CD4-positive, alpha-beta T cell treated with Interleukin-6 for 4 hours (primary cell): ENCODE data around the gene BTG3.

ENCODE experiments used
- DNase-seq: peaks from one replicate; pipeline ENCODE4 v3.0.0-alpha.2; 2020; ENCODE audit warnings: mixed read lengths

Gene BTG3

GRCh38 chr21:17612565-17613241 is at the start of gene BTG3:
BTG3 (minus strand) TSS chr21:17612901; CDS start chr21:17609144, 3,757 bp downstream.
- DNase-seq, result peak; percentile 91

DNA sequence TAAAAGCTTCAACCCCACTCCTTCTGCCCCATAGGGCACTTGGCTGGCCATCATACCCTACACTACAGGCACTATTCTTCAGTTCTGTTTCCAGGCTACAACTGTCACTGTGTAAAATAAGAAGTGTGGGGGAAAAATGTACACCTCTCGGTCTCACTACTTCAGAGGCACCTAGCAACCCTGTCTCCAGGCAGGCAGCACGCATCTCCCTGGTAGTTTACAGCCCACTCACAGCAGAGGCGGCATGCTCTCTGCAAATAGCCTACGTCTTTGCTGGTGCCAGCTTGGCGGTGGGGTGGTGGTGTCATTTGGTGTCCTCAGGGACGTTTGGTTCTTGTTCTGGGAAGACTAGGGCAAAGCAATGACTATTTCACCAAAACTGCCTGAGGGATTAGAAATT is 48.2 kb upstream of the BTG3 start:
- DNase-seq, result no peak

DNA sequence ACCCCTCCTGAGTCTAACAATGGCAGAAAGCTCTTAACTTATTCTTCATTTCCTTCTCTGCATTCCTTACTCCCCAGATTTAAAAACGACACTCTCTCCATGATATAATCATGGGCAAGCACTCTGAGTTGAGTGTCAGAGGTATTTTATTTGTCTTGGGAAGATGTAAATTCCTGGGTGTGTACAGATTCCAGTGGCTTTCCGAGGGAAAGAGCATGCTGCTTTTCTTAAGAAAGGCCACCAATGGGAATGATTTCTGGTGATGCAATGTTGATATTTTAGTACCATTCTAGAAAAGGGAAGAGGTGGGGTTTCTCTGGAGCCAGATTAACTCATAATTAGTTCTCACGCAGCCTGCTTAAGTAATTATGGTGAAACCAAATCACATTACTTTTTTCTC is 47.8 kb upstream of the BTG3 start:
- no peak for DNase-seq

- DNase-seq, result no peak
Observed at GRCh38 chr21:17658931-17659330, 46.2 kb upstream of the BTG3 start.

DNA sequence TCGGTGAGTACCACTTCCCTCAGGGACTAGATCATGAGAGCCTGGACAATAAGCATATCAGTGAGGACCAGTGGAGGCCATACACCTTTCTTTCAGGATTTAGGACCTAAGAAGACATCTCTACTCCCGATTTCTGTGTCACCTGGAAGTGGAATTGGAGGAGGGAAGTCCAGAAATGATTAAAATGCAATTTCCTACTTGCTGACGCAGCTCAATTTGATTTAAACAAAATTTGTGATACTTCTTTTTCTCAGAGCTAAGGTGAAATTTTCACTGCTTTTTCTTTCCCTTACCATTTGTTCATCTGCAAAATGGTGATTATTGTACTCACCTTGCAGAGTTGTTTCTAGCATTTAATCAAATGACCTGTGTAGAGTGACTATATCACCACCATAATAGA is 38.8 kb upstream of the BTG3 start:
- no peak for DNase-seq

GRCh38 chr21:17650292-17650691 is 37.6 kb upstream of the BTG3 start:
- DNase-seq, result no peak

DNA sequence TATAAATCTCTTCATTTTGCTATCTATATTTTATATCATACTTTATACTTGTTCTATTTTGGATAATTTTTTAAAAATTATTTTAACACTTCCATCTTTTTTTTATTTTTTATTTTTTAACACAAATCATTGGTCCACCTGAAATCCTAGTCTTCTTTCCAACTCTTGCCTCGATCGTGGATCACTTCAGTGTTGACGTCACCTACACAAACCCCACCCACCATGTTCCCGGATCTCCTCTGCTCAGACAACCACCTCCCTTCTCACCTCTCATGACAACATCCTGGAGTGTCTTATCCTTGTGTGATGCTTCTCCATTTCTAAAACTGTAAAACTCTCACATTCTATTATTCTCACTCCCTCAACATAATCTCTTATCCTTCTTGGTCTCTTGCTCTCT is 34.1 kb upstream of the BTG3 start:
- DNase-seq, result no peak

DNA sequence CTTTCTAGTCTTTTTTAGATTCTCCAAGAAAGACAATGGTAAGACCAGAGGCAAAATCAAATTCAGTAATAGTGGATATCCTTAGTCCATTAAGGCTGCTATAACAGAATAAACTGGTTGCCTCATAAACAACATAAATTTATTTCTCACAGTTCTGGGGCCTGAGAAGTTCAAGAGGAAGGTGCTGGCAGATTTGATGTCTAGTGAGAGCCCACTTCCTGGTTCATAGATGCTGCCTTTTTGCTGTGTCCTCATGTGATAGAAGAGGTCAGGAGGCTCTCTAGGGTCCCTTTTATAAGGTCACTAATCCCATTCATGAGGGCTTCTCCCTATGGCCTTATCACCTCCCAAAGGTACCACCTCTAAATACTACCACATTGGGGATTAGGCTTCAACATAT is 31.5 kb upstream of the BTG3 start:
- no peak for DNase-seq

- DNase-seq, result no peak
Observed at GRCh38 chr21:17640821-17641220, 28.1 kb upstream of the BTG3 start.

- DNase-seq, result no peak
Observed at GRCh38 chr21:17636711-17637110, 24.0 kb upstream of the BTG3 start.

DNA sequence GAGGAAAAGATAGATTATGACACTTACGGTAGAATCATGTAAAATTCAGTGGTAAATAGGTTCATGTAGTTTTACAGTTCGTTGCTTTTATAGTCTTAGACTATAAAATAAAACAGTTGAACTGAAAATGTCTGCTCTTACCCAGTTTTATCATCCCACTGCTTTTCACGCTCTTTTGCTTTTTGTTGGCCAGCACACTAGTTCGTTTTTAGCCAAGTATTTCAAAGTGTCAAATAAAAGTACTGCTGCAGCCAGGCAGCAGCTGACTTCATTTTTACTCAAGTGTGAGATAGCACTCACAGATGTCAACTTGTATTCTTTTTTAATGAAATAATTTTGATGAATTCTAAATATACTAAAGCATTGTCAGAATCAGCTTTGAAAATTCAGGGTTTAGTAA is 18.5 kb upstream of the BTG3 start:
- no peak for DNase-seq

DNA sequence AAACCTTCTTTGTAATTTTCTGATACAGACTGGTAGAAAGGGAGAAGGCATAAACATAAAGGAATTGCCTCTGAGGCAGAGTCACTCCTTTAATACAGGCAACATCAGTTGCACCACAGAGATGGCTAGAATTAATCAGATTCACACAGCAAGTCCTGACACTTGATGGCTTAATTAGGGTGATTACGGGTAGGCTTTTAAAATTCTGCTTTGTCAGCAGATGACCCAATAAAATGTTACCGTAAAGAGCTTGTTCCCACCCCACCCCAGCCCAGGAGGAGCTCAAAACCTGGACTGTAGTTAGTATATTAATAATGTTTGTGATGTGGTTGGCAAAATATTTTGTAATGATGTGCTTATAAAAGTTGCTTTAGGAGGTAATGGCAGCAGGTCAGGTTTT is 9.3 kb upstream of the BTG3 start:
- no peak for DNase-seq

DNA sequence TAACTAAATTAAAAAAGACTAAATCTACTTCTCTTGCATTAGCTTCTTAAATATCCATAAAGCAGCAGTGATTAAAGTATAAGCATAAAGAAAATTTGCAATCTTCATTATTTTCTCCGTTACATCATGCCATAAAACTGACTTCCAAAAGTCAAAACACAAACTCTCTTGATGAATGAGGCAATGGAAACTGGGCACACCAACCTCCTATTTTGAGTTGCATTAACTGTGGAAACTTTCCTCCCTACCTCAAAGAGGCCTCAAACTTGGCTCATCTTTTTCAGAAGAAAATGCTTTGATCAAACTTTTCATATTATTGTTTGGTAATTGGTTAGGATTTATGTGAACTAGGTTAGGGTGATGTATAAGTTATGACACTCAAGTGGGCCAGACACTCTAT is 4.1 kb upstream of the BTG3 start:
- no peak for DNase-seq

- no peak for DNase-seq
Observed at GRCh38 chr21:17613242-17613676, 558 bp upstream of the BTG3 start.

DNA sequence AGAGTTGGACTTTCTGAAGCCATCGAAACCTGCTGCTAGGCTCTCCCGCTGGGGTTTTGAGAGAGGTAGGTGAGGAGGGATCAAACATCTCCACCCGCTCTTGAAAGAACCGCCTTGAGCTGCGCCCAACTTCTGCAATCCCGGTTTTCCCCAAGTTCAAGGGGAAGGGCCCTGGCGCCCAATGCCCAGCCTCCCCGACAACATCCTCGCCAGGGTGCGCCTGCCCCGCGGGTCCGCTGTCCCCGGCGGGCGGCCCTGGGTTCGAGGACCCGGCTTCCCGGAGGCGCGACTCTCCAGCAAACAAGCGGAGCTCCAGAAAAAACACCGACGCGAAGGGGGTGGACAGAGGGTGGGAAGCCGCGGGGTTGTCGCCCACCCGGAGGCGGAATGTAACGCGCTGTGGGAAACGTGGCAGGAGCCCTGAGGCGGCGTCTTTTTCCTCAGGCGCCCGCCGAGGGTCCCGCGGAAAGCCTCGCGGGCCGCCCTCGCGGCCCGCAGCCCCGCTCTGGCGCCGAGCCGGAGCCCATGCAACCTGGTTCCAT is 607 bp downstream of the BTG3 start:
- DNase-seq, result peak; percentile 18

GRCh38 chr21:17611414-17612022 is 1.2 kb downstream of the BTG3 start:
- DNase-seq, result peak; percentile 81

DNA sequence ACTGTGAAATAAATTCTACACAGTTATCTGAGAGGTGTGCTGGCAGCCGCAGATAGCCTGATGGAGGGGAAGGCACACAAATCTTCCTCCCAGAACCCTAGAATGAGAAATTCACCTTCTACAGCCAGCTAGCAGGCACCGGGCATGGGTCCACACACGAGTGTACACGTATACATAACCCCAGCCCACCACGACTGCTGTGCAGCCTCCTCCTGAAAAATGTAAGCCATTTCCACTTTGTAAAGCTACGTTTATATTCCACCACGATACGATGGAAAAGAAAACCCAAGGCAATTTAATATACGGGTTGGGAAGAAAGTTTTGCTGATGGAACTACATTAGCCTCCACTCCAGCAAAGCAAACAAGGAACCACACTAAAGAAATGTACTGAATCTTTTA is 1.8 kb downstream of the BTG3 start:
- no peak for DNase-seq

DNA sequence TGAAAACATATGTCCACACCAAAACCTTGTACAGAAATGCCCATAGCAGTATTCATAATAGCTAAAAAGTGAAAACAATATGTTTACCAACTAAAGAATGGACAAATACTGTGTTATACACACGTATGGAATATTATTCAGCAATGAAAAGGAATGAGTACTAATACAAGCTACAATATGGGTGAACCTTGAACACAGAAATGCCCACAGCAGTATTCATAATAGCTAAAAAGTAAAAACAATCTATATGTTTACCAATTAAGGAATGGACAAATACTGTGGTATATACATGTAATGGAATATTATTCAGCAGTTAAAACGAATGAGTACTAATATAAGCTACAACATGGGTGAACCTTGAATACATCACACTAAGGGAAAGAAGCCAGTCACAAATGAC is 3.0 kb downstream of the BTG3 start:
- DNase-seq, result no peak

GRCh38 chr21:17607684-17608083 is 5.0 kb downstream of the BTG3 start:
- no peak for DNase-seq

GRCh38 chr21:17602874-17603273 is 9.8 kb downstream of the BTG3 start:
- no peak for DNase-seq

DNA sequence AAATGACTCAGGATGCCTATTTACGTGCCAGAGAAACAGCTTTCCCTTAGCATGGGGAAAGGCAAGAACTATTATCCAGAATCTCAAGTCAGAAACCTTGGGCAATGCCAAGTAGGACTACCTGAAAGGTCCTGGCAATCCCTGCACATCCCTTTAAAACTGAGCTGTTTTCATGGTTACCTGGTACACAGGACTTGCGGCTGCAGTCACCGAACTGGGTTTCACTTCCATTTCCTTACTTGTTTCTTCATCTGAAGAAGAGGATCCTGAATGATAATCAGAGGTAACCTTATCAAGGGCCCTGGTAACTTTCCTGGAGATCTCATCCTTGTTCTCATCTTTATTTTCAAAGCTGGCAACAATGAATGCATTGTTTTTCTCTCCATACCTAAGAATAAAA is 14.3 kb downstream of the BTG3 start:
- no peak for DNase-seq

DNA sequence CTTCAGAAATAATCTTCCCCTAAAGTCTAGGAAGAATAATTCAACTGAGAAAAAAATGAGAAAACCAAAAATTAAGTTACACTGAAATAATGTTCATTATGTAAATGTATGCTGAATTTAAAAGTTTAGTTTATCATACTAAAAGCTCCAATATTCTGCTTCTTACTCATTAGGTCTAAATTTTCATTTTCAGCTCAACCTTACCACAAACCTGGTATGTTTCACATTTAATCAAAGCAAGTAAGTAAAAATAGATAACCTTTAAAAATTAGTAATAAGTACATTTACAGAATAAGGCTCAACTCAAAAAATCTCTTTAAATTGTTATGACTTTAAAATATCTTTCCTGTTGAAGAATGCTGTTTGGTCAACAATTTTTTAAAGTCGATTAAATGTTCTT is 15.0 kb downstream of the BTG3 start:
- DNase-seq, result no peak

GRCh38 chr21:17590430-17590829 is 22.3 kb downstream of the BTG3 start:
- DNase-seq, result no peak

DNA sequence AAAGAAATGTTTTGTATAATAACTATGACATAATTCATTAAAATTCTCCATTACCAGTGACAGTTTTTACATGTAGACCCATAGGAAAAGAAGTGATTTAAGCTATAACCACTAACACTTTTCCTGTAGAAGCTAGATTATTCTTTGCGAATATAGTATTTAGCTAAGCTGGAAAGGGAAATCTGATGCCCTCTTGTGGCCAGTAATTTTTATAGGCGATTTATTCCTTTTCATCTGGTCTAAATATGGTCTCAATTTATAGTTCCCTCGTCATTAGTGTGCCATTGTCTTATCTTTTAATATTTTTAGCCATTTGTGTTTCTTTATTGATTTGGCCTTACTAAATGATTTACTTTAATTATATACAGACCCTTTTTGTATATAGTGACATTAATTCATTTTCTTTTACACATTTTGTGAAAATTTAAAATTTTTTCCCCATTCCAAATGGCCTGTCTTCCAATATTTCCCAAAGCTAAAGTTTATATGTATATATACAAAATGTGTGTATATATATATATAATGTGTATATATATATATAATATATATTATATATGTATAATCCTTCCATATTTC is 26.7 kb downstream of the BTG3 start:
- DNase-seq, result peak; percentile 23
